Left lobe of liver (tissue), 2 donors: ENCODE data around the gene RAD21L1. TPM values are rescaled to one million over a fixed set of nuclear protein-coding genes. Genes with fewer than 3 reads are reported as not detected.

Experiments used
- ATAC-seq: fragments of 200-7000 bp; cut with Tn5 transposase; one replicate; pipeline ENCODE4 v1.9.1; 2020; ENCODE audit warnings: mild to moderate bottlenecking, moderate library complexity
- DNase-seq: peaks from one replicate; pipeline ENCODE4 v3.0.0-alpha.2; 2020; ENCODE audit warnings: low spot score
- total RNA-seq: library from RNA; stranded (reverse); gene quantifications from one replicate; pipeline ENCODE4 v1.2.1, GENCODE V29; 2021
- donor health status: DM: no; HTN: no; CAD: no; lungs with moderate emphysema.
- donor health status: DM: no; HTN: yes; CAD: no.

RAD21L1 gene
- total RNA-seq, 1 donor from 2014 or later = not detected

DNA sequence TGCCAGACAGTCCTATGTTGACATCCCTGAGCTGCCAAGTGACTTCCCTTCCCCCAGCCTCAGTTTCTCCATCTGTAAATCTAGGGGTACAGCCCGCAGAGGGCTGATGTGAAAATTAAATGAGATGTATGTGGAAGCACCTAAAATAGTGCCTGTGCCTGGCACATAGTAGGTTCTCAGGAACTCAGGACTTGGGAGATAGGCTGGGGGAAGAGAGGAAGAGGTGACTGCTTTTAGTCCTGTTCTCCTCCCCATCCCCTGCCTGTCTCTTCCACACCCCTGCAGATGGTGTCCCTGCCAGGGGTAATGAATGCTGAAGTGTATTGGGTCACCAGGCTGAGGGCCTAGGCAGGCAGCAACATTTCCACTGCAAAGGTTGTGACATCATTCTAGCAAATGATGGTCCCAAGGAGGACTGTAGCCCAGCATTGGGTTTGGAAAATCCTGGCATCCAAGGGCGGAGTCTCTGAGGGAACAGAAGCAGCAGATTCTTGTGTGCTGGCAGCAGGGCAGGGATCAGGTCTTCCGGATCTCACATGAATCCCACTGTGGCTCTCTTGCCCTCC lies 42.0 kb downstream of the RAD21L1 start:
- no peak for ATAC-seq
- DNase-seq = no peak

DNA sequence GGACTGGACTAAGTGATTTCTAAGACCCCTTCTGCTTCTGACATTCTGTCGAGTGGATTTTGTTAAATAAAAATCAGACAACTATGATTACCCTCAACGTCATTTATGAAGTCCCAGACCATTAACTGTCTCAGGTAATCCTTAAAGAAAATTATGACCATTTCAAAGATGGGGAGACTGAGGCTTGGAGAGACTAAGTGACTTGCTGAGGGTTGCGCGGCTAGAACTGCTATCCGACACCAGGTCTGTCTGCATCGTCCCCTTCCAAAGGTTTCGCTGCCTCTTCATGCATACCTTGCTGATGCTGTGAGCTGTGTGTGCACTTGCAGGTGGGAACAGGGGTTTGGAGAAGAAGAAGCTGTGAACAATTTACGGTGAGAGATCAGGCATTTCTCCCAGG lies 43.4 kb downstream of the RAD21L1 start:
- no peak for DNase-seq
- no peak for ATAC-seq

DNA sequence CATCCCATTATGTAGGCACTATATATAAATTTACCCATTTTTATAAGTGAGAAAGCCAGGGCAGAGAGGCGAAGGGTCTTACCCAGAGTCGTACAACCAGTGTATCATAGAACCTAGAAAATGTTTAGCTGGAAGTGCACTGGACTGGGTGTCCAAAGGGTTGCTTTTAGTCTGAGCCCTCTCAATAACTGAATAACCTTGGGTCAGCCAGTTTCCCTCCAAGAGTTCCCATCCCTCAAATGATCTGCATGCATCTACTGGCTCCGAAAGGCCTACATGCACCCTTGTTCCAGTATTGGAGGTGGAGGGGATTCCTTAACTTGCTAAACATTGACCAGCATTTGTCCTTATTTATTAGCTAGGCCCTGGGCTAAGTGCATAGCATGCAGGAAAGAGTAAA lies 44.0 kb downstream of the RAD21L1 start:
- DNase-seq (no peak), ATAC-seq (no peak)

DNA sequence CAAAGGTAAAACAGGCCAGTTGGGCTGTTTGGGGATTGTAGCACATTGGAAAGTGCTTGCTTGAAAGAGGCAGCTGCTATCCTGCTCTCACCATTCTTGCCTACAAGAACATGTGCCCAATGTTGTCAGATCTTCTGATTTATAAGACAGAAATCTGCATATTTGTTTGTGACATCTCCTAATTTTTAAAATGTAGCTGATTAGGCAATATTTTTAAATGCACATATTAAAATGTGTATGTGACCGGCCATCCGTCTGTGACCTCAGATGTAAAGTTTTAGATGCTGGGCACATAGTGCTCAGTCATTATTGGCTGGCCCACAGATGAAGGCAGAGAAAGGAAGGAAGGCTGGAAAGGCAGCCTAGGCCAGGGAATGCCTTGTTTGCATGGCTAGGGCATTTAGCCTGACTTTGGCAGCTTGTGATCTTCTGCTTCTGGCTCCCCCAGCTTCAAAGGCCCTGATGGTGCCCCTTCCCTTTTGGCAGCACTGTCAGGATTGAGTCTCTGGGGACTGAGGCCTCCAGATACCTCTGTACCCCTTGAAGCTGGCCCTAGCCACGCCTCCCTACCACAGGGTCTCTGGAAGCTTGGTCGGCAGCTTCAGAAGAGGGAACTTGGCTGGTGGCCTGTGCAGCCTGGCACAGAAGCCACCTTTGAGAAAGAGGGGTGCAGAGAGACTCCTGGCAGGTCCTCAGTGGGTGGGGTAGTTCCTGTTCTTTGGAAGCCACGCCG lies 46.7 kb downstream of the RAD21L1 start:
- no peak for DNase-seq
- no peak for ATAC-seq

DNA sequence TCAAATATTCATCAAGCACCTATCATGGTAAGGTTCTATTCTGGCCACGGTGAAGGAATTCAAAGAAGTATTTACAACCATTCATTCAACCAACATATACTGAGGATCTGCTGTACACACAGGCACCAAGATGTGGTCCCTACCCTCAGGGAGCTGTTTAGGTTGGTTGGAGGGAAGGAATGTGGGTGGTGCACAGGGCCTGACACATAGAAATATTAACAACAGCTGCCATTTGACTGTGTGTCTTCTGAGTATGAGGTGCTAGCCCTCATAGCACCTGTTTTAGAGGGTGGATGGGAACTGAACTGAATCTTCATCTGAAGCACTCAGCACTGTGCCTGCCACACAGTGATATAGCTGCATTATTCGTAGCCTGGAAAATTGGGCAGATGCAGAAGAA lies 47.5 kb downstream of the RAD21L1 start:
- no peak for DNase-seq
- no peak for ATAC-seq

DNA sequence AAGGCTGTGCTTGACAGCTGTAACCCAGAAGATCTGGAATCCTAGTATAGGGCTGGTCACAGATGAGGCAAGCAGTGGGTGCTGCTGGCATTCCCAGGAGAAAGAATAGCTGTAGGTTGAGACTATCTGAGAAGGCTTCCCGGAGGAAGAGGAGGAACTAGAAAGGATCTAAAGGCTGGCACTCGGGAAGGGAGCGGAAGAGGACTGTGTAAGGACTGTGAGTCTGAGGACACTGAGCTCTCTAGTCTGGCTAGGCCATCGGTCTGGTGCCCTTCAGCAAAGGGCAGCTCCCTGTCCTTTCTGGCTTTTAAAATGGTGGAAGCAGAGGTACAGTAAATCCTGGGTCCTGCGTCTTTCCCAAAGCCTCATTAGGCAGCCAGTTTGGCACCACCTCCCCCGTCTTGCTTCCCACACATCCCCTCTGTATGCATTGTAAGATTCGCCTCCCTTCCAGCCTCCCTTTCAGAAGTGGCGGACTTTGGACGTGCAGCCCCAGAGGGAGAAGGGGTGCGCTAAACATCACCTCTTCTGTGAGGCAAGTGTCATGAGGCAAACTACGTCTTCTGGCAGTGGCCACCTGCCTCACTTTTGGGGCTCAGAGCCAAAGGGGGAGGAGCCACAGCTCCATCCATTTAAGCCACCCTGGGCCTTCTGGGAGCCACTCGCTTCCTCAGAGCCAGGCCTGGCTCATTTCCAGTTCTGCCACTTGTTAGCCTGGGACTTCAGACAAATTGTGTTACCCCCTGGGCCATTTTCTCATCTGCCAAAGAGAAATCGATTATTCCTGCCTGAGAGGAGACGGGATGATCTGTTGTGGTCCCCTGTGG lies 48.9 kb downstream of the RAD21L1 start:
- no peak for ATAC-seq

DNA sequence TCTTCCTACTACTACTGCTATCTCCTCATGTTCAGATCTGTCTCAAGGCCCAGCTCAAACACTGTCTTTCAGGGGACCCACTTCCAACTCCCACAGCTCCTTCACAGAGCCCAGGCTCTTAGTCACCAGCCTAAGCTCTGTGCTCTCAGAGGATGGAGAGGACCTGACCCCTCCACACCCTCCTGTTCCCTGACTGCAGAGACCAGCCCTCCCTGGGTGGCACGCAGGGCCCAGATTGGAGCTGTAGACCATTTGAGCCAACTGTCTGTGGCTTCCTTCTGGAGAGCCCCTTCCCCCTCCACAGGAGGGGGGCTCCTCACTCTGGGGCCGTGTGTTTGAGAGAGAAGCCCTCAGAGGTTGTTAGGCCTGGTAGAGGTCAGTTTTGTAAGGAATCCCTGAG lies 50.1 kb downstream of the RAD21L1 start:
- DNase-seq = no peak
- ATAC-seq = no peak

More for the DNA sequence above, 48.9 kb downstream of the RAD21L1 start:
- DNase-seq = no peak

DNA sequence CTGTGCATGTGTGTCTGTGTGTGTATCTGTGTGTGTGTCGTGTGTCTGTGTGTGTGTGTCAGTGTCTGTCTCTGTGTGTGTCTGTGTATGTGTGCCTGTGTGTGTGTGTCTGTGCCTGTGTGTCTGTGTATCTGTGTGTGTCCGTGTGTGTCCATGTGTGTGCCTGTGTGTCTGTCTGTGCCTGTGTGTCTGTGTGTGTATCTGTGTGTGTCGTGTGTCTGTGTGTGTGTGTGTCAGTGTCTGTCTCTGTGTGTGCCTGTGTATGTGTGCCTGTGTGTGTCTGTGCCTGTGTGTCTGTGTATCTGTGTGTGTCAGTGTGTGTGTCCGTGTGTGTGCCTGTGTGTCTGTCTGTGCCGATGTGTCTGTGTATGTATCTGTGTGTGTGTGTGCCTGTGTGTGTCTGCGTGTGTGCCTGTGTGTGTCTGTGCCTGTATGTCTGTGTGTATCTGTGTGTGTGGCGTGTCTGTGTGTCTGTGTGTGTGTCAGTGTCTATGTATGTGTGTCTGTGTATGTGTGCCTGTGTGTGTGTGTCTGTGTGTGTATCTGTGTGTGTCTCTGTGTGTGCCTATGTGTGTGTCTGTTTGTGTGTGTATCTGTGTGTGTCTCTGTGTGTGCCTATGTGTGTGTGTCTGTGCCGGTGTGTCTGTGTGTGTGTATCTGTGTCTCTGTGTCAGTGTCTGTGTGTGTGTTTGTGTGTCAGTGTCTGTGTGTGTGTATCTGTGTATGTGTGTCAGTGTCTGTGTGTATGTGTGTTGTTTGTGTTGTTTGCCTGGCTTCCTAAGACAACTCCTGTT lies 51.9 kb downstream of the RAD21L1 start:
- ATAC-seq = no peak

DNA sequence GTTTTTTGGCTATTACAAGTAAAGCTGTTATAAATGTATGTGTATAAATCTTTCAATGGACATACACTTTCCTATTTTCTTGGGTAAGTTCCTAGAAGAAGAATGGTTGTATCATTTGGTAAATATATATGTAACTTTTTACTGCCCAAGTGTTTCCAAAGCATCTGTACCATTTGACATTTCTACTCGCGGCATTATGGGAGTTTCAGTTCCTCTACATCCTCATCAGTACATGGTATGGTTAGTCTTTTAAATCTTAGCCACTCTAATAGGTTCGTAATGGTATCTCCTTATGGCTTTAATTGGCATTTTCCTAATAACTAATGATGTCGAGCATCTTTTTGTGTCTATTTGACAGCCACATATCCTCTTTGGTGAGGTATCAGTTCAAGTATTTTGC lies 53.1 kb downstream of the RAD21L1 start:
- DNase-seq (no peak), ATAC-seq (no peak)

More for the DNA sequence above, 51.9 kb downstream of the RAD21L1 start:
- DNase-seq = no peak

DNA sequence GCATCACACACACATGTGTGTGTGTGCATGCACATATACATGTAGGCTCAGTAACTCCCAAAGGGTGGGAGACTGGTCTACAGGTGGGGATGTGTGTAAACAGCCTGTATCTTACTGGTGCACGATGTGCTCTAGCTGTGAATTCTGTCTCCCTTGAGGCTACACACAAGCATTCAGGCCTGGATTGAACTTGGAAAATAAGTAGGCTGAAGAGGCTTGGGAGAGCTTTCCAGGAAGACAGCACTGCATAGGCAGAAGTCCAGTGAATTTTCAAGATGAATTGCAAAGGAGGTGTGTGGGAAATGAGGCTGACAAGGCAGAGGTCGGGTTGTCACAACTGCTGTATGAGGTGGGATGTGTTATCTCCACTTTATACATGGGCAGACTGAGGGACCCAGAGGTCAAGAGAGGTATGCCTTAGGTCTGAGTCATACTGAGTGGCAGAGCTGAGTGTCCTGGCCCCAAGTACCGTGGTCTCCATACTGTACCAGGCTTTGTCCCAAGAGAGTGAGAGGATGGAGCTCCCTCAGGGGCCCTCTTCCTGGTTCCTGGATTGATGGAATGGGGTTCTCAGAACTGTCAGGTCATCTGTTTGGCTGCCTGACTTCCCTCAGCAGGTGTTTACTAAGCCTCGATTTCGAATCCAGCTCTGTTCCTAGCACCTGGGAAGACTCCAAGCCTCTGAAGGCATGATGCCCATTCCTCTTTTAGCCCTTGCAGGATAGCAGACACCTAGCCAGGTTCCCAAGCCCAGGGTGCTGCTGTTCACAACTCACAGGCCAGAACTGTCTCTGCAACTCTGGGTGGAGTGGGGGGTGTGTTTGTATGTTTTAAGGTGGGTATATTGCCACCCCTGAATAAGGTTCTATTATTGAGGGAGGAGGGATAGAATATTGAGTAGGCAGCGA lies 54.6 kb downstream of the RAD21L1 start:
- no peak for ATAC-seq

DNA sequence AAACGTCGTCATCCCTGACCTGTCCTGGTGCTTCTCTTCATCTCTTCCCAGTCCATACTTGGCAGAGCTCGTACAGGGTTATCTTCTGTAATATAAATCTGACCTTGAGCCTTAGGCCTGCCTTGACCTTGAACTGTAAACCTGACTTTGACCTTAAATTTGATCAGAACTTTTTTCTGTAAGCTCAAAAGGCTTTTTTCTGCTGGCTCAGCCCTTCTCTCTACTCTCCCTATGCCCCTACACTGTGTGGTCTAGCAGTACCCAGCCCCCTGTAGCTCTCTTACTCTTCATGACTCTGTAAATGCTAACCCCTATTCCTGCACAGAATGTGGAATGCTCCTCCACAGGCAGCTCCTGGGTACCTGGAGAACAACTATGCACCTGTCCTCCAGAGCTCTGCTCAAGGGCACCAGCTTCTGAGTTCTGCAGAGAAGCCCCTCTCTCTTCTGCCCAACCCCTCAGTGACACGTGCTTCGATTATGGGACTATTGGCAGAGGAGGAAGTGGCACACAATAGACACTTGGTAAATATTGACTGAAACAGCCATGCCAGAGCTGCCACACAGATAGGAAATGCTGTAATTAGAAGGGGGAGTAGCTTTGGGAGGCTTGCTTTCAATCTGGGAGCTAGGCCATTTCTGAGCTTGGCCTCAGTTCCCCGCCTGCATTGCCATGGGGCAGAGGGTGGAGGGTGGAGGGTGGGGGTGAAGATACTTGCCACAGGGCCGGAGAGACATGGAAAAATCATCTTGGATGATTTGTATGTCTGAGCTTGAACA lies 55.6 kb downstream of the RAD21L1 start:
- ATAC-seq = peak; percentile 71
- no peak for DNase-seq

More for the DNA sequence above, 54.6 kb downstream of the RAD21L1 start:
- DNase-seq = no peak

DNA sequence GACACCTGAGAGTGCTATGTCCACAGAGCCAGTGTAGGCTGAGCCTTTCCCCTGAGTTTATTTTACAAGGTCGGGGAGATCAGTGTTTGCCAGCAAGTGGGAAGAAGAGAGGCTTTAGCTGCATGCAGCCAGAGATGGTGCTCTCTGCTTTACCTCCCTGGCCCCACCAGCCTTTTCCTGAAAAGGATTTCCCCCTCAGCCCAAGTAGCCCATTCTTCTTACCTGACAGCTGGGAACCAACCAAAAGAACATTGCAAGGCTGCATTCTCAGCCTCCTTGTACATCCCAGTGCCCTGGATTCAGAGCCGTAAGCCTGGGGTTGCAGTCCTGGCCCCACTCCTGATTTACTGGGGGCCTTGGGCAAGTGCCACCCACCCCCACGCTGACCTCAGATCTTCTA lies 57.1 kb downstream of the RAD21L1 start:
- ATAC-seq = no peak

DNA sequence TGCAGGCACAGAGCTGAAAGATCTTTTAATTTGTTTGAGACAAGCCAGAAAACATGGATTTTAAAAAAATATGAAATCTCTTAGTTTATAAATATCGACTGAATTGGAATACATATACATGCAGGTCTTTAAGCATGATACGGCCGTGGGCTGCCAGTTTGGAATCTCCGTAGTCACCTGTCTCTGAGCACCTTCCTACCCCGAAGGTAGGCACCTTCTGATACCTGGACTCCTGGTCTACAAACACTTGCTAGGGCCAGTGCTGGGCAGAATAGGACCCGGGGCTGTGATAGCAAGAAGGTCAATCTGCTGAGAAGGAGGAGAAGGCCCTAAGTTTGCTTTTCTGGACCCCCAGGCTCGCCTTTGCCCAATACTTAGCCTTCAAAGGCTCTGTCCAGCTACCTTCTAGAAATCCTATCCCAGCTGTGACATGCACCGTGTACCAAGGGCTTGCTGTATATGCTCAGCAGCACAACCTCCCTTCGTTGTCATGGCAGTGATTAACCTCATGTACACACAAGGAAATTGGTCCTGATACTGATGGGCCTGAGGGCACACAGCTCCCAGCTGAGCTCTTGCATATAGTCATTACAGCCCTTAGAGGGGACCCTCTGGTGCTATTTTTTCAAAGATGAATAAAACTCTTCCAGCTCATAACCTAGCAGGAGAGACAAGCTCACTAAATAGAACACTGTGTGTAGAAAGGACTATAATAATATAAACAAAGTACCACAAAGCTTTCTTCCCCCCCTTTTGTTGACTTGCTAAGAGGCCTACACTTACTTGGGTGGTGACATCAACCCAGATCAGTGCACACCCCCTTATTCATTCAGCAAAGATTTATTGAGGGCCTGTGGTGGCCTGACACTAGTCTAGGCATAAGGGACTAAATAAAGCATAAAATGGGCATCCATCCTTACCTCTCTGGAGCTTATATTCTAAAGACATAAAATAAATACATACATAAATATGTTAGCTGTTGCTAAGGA lies 58.0 kb downstream of the RAD21L1 start:
- DNase-seq (no peak), ATAC-seq (no peak)

More for the DNA sequence above, 57.1 kb downstream of the RAD21L1 start:
- no peak for DNase-seq

DNA sequence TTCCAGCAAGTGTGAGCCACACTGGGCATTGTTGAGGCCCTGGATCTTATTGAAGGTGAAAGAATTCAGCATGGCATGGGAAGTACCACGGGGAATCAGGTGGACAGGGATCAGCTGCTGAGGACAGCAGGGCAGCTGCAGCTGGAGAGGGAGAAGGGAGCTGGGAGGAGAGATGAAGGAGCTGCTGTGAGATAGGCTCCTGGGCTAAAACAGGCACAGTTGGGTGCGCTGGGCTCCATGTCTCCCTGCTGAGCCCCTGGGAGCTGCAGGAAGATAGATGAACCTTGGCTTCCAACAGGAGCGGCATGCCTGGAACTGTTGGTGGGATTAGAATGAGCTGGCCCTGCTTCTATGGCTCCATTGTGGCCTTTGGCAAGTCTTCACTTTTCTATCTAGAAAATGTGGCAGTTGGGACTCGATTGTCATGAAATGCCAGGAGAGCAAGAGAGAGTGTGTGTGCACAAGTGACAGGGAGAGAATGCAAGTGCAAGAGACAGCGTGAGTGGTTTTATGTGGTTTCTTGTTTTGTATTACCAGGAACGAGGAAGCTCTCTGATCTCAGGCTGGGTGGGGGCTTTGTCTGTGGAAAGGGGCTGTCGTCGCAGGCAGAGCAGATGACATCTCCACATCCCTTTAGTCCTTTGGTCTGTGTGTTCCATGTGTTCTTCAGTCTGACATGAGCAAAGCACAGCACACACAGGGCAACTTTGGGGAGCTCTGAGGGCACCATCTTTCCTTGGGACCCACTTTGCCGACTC lies 60.6 kb downstream of the RAD21L1 start:
- ATAC-seq (no peak), DNase-seq (no peak)

DNA sequence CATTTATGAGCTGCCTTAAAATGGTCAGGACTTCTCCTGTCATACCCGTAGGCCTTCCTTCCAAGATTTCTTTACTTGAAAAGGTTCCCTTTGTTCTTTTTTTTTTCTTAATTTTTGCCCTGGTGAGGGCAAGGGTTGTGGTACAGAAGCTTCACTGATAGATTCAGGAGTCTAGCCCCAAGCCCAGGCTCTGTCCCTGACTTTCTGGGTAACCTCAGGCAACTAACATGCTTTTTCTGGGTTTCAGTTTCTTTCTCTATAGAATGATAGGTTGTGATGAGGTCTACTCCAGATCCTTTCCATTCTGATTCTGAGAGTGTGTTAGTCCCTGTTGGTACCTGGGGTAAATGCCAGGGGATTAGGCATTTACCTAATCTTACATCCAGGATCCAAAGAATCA lies 61.5 kb downstream of the RAD21L1 start:
- no peak for DNase-seq
- ATAC-seq = no peak

DNA sequence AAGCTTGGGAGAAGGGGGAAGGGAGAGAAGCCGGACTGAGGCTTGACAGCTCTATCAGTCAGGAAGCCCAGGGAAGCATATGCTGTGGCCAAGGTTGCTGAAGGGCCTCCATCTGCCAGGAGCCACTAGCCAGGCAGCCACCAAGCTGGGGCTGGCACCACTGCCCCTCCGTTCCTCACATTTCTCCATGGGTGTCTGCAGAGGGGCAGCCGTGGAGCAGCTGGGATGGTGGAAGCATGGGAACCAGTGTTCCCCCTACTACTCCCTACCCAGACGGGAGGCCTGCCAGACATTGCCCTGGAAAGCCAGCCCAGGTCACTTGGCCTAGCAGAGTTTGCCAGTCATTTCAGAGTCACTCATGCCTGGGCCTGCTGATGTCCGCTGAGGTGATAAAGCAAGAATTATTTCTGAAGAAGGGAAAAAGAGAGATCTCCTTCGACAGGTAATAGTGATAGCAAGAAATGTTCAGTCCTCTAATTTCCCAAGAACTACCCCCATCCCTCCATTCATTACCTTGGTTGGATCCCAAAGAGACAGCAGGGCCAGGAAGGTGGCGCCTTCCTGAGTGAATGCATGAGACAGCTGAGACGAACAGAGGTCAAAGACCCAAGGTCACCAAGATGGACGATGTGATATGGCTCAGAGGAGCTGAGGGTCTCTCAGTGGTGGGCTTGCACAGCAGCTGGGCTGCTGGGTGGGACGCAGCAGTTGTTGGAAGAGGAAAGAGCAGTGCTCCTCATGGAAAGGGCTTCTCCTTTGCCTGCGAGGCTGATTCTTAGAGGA lies 62.1 kb downstream of the RAD21L1 start:
- DNase-seq (no peak), ATAC-seq (no peak)
